ENCODE measurements around the gene INTS3.
"Not testable (repeated sequence)": the region's sequence is repeated elsewhere in the genome, so short reads cannot be mapped to it uniquely, and the experiment has no call there.

Gene INTS3

DNA sequence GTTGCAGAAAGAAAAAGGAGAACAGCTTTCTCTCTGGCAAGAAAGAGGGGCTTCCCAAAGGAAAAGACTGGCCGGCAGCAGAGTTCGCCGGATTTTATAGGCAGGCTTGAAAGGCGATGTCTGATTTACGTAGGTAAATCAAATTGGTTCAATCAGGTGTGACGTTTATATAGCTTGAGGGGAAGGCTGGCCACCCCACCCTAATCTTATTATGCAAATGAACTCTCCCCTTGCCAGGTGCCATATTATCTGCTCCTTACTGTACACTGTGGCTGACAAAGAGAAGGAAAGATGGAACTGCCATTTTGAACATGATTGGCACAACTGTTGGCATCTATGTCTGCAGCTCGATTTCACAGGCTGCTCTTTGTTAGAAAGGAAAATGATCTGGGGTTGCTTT lies 16.8 kb upstream of the INTS3 start:
- H3K4me1 ChIP-seq (ENCODE audit: insufficient read depth, insufficient read length) = peaks cover 1% of the 10 kb centered on the region
- no peak overlapping the region for H3K9ac ChIP-seq (ENCODE audit: insufficient read length, low read depth)
- H3K27me3 ChIP-seq (ENCODE audit: insufficient read depth, insufficient read length) = no peaks in the 10 kb centered on the region
- no peak overlapping the region for H3K4me3 ChIP-seq (ENCODE audit: insufficient read length, low read depth)
- TF ChIP-seq ZNF274 (IDR thresholded peaks at IDR 0.05; ENCODE audit: low read depth, low read length) (no peak), SUZ12 (IDR thresholded peaks at IDR 0.05; ENCODE audit: extremely low read depth, insufficient read depth, insufficient read length) (no peak), YY1 (IDR thresholded peaks at IDR 0.05; ENCODE audit: insufficient read depth, insufficient read length) (no peak)
- no peaks in the 10 kb centered on the region for H3K9me3 ChIP-seq (ENCODE audit: insufficient read depth, low read length)
- no peak for DNase-seq (ENCODE audit: low read depth, low spot score)
- no peaks in the 10 kb centered on the region for H3K36me3 ChIP-seq (ENCODE audit: insufficient read depth, insufficient read length, low read length)

GRCh38 chr1:153716211-153716610 lies 11.6 kb upstream of the INTS3 start:
- not testable (repeated sequence) for DNase-seq (ENCODE audit: low read depth, low spot score); H3K4me3 ChIP-seq (ENCODE audit: insufficient read length, low read depth); H3K9me3 ChIP-seq (ENCODE audit: insufficient read depth, low read length); H3K4me1 ChIP-seq (ENCODE audit: insufficient read depth, insufficient read length); H3K36me3 ChIP-seq (ENCODE audit: insufficient read depth, insufficient read length, low read length); H3K9ac ChIP-seq (ENCODE audit: insufficient read length, low read depth); H3K27me3 ChIP-seq (ENCODE audit: insufficient read depth, insufficient read length)

GRCh38 chr1:153717330-153717729 lies 10.5 kb upstream of the INTS3 start:
- H3K9me3 ChIP-seq (ENCODE audit: insufficient read depth, low read length) = no peaks in the 10 kb centered on the region
- H3K4me1 ChIP-seq (ENCODE audit: insufficient read depth, insufficient read length) = no peaks in the 10 kb centered on the region
- H3K36me3 ChIP-seq (ENCODE audit: insufficient read depth, insufficient read length, low read length) = no peaks in the 10 kb centered on the region
- no peaks in the 10 kb centered on the region for H3K27me3 ChIP-seq (ENCODE audit: insufficient read depth, insufficient read length)
- no peak for TF ChIP-seq SUZ12 (IDR thresholded peaks at IDR 0.05; ENCODE audit: extremely low read depth, insufficient read depth, insufficient read length)
- no peak for TF ChIP-seq YY1 (IDR thresholded peaks at IDR 0.05; ENCODE audit: insufficient read depth, insufficient read length)
- TF ChIP-seq ZNF274 (IDR thresholded peaks at IDR 0.05; ENCODE audit: low read depth, low read length) = no peak
- no peak overlapping the region for H3K4me3 ChIP-seq (ENCODE audit: insufficient read length, low read depth)
- no peak for DNase-seq (ENCODE audit: low read depth, low spot score)
- no peak overlapping the region for H3K9ac ChIP-seq (ENCODE audit: insufficient read length, low read depth)

- Histone ChIP-seq H3K36me3 (ENCODE audit: insufficient read depth, insufficient read length, low read length) (no peaks in the 10 kb centered on the region), H3K9me3 (ENCODE audit: insufficient read depth, low read length) (no peaks in the 10 kb centered on the region), H3K9ac (ENCODE audit: insufficient read length, low read depth) (no peak overlapping the region), H3K4me3 (ENCODE audit: insufficient read length, low read depth) (no peak overlapping the region), H3K4me1 (ENCODE audit: insufficient read depth, insufficient read length) (no peaks in the 10 kb centered on the region), H3K27me3 (ENCODE audit: insufficient read depth, insufficient read length) (no peaks in the 10 kb centered on the region)
- no peak for DNase-seq (ENCODE audit: low read depth, low spot score)
- TF ChIP-seq ZNF274 (IDR thresholded peaks at IDR 0.05; ENCODE audit: low read depth, low read length) (no peak), SUZ12 (IDR thresholded peaks at IDR 0.05; ENCODE audit: extremely low read depth, insufficient read depth, insufficient read length) (no peak), YY1 (IDR thresholded peaks at IDR 0.05; ENCODE audit: insufficient read depth, insufficient read length) (no peak)
These were observed 4.2 kb upstream of the INTS3 start for GRCh38 chr1:153723687-153724086.

DNA sequence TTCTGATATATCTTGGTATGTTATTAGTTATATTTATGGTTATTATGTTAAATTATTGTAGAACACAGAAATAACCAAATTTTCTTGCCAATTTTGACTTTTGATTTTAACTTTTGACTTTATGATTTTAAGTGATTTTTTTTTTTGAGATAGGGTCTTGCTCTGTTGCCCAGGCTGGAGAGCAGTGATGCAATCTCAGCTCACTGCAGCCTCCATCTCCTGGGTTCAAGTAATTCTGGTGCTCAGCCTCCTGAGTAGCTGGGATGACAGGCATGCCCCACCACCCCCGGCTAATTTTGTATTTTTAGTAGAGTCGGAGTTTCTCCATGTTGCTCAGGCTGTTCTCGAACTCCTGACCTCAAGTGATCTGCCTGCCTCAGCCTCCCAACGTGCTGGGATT lies 3.2 kb upstream of the INTS3 start:
- H3K9ac ChIP-seq (ENCODE audit: insufficient read length, low read depth); H3K36me3 ChIP-seq (ENCODE audit: insufficient read depth, insufficient read length, low read length); H3K4me1 ChIP-seq (ENCODE audit: insufficient read depth, insufficient read length); H3K27me3 ChIP-seq (ENCODE audit: insufficient read depth, insufficient read length); H3K9me3 ChIP-seq (ENCODE audit: insufficient read depth, low read length); DNase-seq (ENCODE audit: low read depth, low spot score); H3K4me3 ChIP-seq (ENCODE audit: insufficient read length, low read depth): not testable (repeated sequence)

DNA sequence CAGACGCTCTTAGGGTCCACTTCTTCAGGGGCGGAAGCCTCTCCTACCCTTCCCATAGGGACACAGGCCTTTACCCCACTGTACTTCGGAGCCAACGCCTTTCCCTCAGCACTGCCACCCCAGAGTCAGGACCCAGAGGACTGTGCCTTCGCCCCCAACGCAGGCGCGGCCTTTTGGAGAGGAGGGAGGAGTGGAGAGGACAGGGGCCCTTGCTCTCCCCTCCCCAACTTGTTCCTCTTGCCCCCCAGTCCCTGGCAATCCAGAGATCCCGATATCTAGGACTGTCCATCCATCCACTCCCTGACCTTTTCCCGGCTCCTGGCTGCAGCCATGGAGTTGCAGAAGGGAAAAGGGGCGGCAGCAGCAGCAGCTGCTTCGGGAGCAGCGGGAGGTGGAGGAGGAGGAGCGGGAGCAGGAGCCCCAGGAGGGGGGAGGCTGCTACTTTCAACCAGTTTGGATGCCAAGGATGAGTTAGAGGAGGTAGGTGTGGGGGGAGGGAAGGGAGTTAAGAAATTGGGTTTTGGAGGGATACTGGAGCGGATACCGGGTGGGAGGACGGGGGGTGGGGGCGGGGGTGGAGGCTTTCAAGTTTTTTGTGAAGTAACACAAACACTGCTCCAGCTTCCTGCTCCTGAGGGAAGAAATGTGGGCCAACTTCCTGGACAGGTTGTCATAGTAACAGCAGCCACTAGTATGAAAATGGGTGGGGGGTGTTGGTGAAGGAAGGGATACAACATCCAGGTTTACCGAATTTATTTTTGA lies 636 bp downstream of the INTS3 start:
- Histone ChIP-seq H3K27me3 (ENCODE audit: insufficient read depth, insufficient read length) (no peaks in the 10 kb centered on the region), H3K9me3 (ENCODE audit: insufficient read depth, low read length) (no peaks in the 10 kb centered on the region), H3K36me3 (ENCODE audit: insufficient read depth, insufficient read length, low read length) (peaks cover 21% of the 10 kb centered on the region), H3K4me1 (ENCODE audit: insufficient read depth, insufficient read length) (peaks cover 4% of the 10 kb centered on the region), H3K9ac (ENCODE audit: insufficient read length, low read depth) (peak overlapping the region; percentile 100), H3K4me3 (ENCODE audit: insufficient read length, low read depth) (peak overlapping the region; percentile 97)
- DNase-seq (ENCODE audit: low read depth, low spot score) = peak; percentile 74
- TF ChIP-seq YY1 (IDR thresholded peaks at IDR 0.05; ENCODE audit: insufficient read depth, insufficient read length) = no peak
- TF ChIP-seq SUZ12 (IDR thresholded peaks at IDR 0.05; ENCODE audit: extremely low read depth, insufficient read depth, insufficient read length) = no peak
- TF ChIP-seq ZNF274 (IDR thresholded peaks at IDR 0.05; ENCODE audit: low read depth, low read length) = no peak

GRCh38 chr1:153730468-153730988 lies 2.7 kb downstream of the INTS3 start:
- H3K36me3 ChIP-seq (ENCODE audit: insufficient read depth, insufficient read length, low read length) = peaks cover 24% of the 10 kb centered on the region
- H3K9ac ChIP-seq (ENCODE audit: insufficient read length, low read depth) = peak overlapping the region; percentile 28
- no peak overlapping the region for H3K4me3 ChIP-seq (ENCODE audit: insufficient read length, low read depth)
- H3K4me1 ChIP-seq (ENCODE audit: insufficient read depth, insufficient read length) = peaks cover 7% of the 10 kb centered on the region
- H3K9me3 ChIP-seq (ENCODE audit: insufficient read depth, low read length) = no peaks in the 10 kb centered on the region
- no peak for DNase-seq (ENCODE audit: low read depth, low spot score)
- no peaks in the 10 kb centered on the region for H3K27me3 ChIP-seq (ENCODE audit: insufficient read depth, insufficient read length)
- no peak for TF ChIP-seq ZNF274 (IDR thresholded peaks at IDR 0.05; ENCODE audit: low read depth, low read length)
- no peak for TF ChIP-seq YY1 (IDR thresholded peaks at IDR 0.05; ENCODE audit: insufficient read depth, insufficient read length)
- TF ChIP-seq SUZ12 (IDR thresholded peaks at IDR 0.05; ENCODE audit: extremely low read depth, insufficient read depth, insufficient read length) = no peak
